ENCODE data around the gene FSTL4. TPM values are rescaled to one million over a fixed set of nuclear protein-coding genes. Genes with fewer than 3 reads are reported as not detected.

The FSTL4 gene
- total RNA-seq, 2 donors from 2014 or later: 4.5 to 10.1 TPM

GRCh38 chr5:133478199-133478985 is 133.9 kb downstream of the FSTL4 start:
- WGBS: 72% methylated on average over 10 of the region's 10 CpGs
- H3K9me3 ChIP-seq: no peaks in the 10 kb centered on the region
- intact Hi-C loops (cut with DNase I): no loop called here
- H3K4me1 ChIP-seq (replicated peaks): peaks cover 1% of the 10 kb centered on the region
- H3K27ac ChIP-seq: no peak overlapping the region
- H3K36me3 ChIP-seq: no peaks in the 10 kb centered on the region
- TF ChIP-seq POLR2AphosphoS5 (IDR thresholded peaks at IDR 0.05) (no peak), CTCF (IDR thresholded peaks at IDR 0.05) (no peak), POLR2A (IDR thresholded peaks at IDR 0.05) (no peak)
- no peaks in the 10 kb centered on the region for H3K27me3 ChIP-seq (replicated peaks; ENCODE audit: insufficient read depth)
- no peak for DNase-seq (ENCODE audit: low spot score)
- H3K4me3 ChIP-seq: no peak overlapping the region

GRCh38 chr5:133475986-133476385 is 136.4 kb downstream of the FSTL4 start:
- Histone ChIP-seq H3K9me3 (no peaks in the 10 kb centered on the region), H3K27me3 (replicated peaks; ENCODE audit: insufficient read depth) (no peaks in the 10 kb centered on the region), H3K4me3 (no peak overlapping the region), H3K4me1 (replicated peaks) (no peaks in the 10 kb centered on the region), H3K36me3 (no peaks in the 10 kb centered on the region), H3K27ac (no peak overlapping the region)
- intact Hi-C loops (cut with DNase I): no loop called here
- WGBS: 94% methylated on average over 7 of the region's 7 CpGs
- no peak for TF ChIP-seq POLR2AphosphoS5 (IDR thresholded peaks at IDR 0.05)
- no peak for TF ChIP-seq POLR2A (IDR thresholded peaks at IDR 0.05)
- TF ChIP-seq CTCF (IDR thresholded peaks at IDR 0.05): no peak
- no peak for DNase-seq (ENCODE audit: low spot score)

GRCh38 chr5:133474851-133475590 is 137.3 kb downstream of the FSTL4 start:
- Histone ChIP-seq H3K4me1 (replicated peaks) (no peaks in the 10 kb centered on the region), H3K27ac (no peak overlapping the region), H3K4me3 (no peak overlapping the region), H3K27me3 (replicated peaks; ENCODE audit: insufficient read depth) (no peaks in the 10 kb centered on the region), H3K9me3 (no peaks in the 10 kb centered on the region), H3K36me3 (no peaks in the 10 kb centered on the region)
- intact Hi-C loops (cut with DNase I): no loop called here
- WGBS: 65% methylated on average over 20 of the region's 20 CpGs
- DNase-seq (ENCODE audit: low spot score): no peak
- TF ChIP-seq POLR2AphosphoS5 (IDR thresholded peaks at IDR 0.05) (no peak), POLR2A (IDR thresholded peaks at IDR 0.05) (no peak), CTCF (IDR thresholded peaks at IDR 0.05) (no peak)

GRCh38 chr5:133473291-133473690 is 139.1 kb downstream of the FSTL4 start:
- H3K9me3 ChIP-seq: no peaks in the 10 kb centered on the region
- no peak overlapping the region for H3K4me3 ChIP-seq
- intact Hi-C loops (cut with DNase I): no loop called here
- TF ChIP-seq POLR2A (IDR thresholded peaks at IDR 0.05): no peak
- no peak for TF ChIP-seq POLR2AphosphoS5 (IDR thresholded peaks at IDR 0.05)
- TF ChIP-seq CTCF (IDR thresholded peaks at IDR 0.05): no peak
- DNase-seq (ENCODE audit: low spot score): no peak
- 71% methylated on average over 8 of the region's 8 CpGs for WGBS
- no peaks in the 10 kb centered on the region for H3K27me3 ChIP-seq (replicated peaks; ENCODE audit: insufficient read depth)
- no peaks in the 10 kb centered on the region for H3K36me3 ChIP-seq
- no peak overlapping the region for H3K27ac ChIP-seq
- H3K4me1 ChIP-seq (replicated peaks): no peaks in the 10 kb centered on the region

All from prostate gland (tissue), 2 donors.